Adrenal gland (tissue), 12 donors: ENCODE results near the gene SLC6A1. TPM values are rescaled to one million over a fixed set of nuclear protein-coding genes. Genes with fewer than 3 reads are reported as not detected.

Experiments
- DNase-seq, 7 donors: peaks; one replicate each; pipeline ENCODE4 v3.0.0-alpha.2; 2019 to 2020
- H3K27ac ChIP-seq, 5 donors: fragments of 200-600 bp; sonication (generic) in 4 of 5; 1 replicate in 3 of 5; 2 replicates in 2 of 5; pipeline versions ENCODE4 v1.5.1 to v1.8.0; 2016 to 2020; ENCODE audit warnings: mild to moderate bottlenecking in 1 of 5
- H3K27me3 ChIP-seq: fragments of 200-600 bp; 2 replicates; pipeline ENCODE4 v1.8.0; 2021
- H3K36me3 ChIP-seq, 2 donors: fragments of 200-600 bp; replicated peaks in 1 of 2; 1 replicate in 1 of 2; 2 replicates in 1 of 2; pipeline versions ENCODE4 v1.5.1 to v1.8.0; 2018 to 2022
- H3K4me1 ChIP-seq, 2 donors: fragments of 200-600 bp; replicated peaks in 1 of 2; 1 replicate in 1 of 2; 2 replicates in 1 of 2; pipeline versions ENCODE4 v1.5.1 to v1.8.0; 2018 to 2021
- H3K4me3 ChIP-seq, 4 donors: fragments of 200-600 bp; sonication (generic) in 3 of 4; one replicate each; pipeline ENCODE4 v1.5.1; 2016 to 2018
- H3K9me3 ChIP-seq, 3 donors: fragments of 200-600 bp; sonication (generic) in 1 of 3; replicated peaks in 1 of 3; 1 replicate in 2 of 3; 2 replicates in 1 of 3; pipeline versions ENCODE4 v1.5.1 to v1.8.0; 2016 to 2021
- POLR2A ChIP-seq, 2 donors: fragments of 450-650 bp; IDR thresholded peaks; one replicate each; pipeline ENCODE4 v1.6.1; 2017; ENCODE audit warnings: antibody characterized with exemption in 2 of 2, mild to moderate bottlenecking in 2 of 2, moderate library complexity in 1 of 2
- WGBS, 4 donors: extraction: QIAGEN DNeasy Blood & Tissue Kit in 2 of 4; methylation state at CpG; one replicate each; pipeline versions ENCODE4 v1.1.5 to v1.1.7; 2013 to 2017; 5-methylcytosine and 5-hydroxymethylcytosine counted together
- intact Hi-C, 2 donors: fragments of 100-400 bp; cut with DNase I; formaldehyde crosslinking; loops; one replicate each; pipeline versions ENCODE4 v1.14.1 to v1.15.0; 2022 to 2023
- polyA plus RNA-seq, 3 donors: library from polyadenylated mRNA; stranded (reverse); fragments of 200-250 nt in 2 of 3; fragments of 350-450 nt in 1 of 3; fragmentation: Illumina TruSeq in 1 of 3; extraction: RNeasy Lipid Tissue Mini Kit (QIAGEN cat#74804) in 1 of 3; gene quantifications; one replicate each; pipeline ENCODE4 v1.2.3, GENCODE V29; 2013 to 2014
- total RNA-seq, 9 donors: library from RNA; depleted of rRNA in 4 of 9; stranded (reverse); fragments of >200 nt in 4 of 9; fragments of 120-200 nt in 1 of 9; fragmentation: NEBNext Ultra II Directional in 1 of 9; extraction: Animal tissue kit (Norgen Biotek cat#: 25700) in 1 of 9; gene quantifications; one replicate each; pipeline versions ENCODE4 v1.1.0 to v1.2.4, GENCODE V29; 2013 to 2023
- TF ChIP-seq, protein P1 (sequence below), 6 experiments: fragments of 450-650 bp in 4 of 6; fragments of 200-600 bp in 2 of 6; sonication (generic) in 1 of 6; IDR thresholded peaks; 1 replicate in 5 of 6; 2 replicates in 1 of 6; pipeline versions ENCODE4 v1.5.1 to v1.8.0; 2016 to 2021; ENCODE audit warnings: antibody characterized with exemption in 6 of 6, mild to moderate bottlenecking in 2 of 6, moderate library complexity in 1 of 6
- donor health status: healthy with polysubstance abuse.
- donor health status: Bipolar disorder and iron deficiency.
- donor health status: DM: yes; HTN: yes; CAD: no.
- donor health status: DM: no; HTN: no; CAD: no.
- donor health status: DM: no; HTN: no; CAD: no.
- donor health status: DM: yes; HTN: yes; CAD: no.

SLC6A1 gene
- total and polyA plus RNA-seq, 12 donors, result 0.06 to 1.8 (median 0.47) TPM

DNA sequence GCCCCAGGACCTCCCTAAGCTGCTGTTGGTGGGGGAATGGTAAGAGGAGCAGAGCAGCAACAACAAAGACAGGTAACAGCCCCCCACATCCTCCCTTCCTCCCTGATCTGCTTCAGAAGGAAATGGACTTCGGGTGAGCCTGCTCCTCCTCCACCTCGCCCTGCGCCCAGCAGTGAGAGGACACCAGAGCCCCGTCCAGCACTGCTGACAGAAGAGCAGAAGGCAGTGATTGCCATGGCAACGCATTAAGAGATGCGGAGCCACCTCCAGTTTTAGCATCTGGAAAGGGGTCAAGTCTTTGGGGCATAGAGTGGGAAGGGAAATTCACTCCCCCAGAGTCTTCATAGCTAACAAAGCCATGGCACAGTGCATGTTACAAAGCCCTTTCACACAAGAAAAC is 84.2 kb downstream of the SLC6A1 start:
- no peaks in the 10 kb centered on the region for H3K4me1 ChIP-seq
- H3K27me3 ChIP-seq, result no peaks in the 10 kb centered on the region
- H3K27ac ChIP-seq, result no peak overlapping the region
- DNase-seq, result no peak
- TF ChIP-seq, protein P1, sequence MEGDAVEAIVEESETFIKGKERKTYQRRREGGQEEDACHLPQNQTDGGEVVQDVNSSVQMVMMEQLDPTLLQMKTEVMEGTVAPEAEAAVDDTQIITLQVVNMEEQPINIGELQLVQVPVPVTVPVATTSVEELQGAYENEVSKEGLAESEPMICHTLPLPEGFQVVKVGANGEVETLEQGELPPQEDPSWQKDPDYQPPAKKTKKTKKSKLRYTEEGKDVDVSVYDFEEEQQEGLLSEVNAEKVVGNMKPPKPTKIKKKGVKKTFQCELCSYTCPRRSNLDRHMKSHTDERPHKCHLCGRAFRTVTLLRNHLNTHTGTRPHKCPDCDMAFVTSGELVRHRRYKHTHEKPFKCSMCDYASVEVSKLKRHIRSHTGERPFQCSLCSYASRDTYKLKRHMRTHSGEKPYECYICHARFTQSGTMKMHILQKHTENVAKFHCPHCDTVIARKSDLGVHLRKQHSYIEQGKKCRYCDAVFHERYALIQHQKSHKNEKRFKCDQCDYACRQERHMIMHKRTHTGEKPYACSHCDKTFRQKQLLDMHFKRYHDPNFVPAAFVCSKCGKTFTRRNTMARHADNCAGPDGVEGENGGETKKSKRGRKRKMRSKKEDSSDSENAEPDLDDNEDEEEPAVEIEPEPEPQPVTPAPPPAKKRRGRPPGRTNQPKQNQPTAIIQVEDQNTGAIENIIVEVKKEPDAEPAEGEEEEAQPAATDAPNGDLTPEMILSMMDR (IDR thresholded peaks at IDR 0.05), result no peak
- no peak for TF ChIP-seq POLR2A (IDR thresholded peaks at IDR 0.05)
- no peaks in the 10 kb centered on the region for H3K9me3 ChIP-seq
- no peak overlapping the region for H3K4me3 ChIP-seq
- no peaks in the 10 kb centered on the region for H3K36me3 ChIP-seq
- intact Hi-C loops, result no loop called here
- 47 to 64% (median 62%) methylated on average over 2 to 6 of the region's 6 CpGs for WGBS, 4 donors

DNA sequence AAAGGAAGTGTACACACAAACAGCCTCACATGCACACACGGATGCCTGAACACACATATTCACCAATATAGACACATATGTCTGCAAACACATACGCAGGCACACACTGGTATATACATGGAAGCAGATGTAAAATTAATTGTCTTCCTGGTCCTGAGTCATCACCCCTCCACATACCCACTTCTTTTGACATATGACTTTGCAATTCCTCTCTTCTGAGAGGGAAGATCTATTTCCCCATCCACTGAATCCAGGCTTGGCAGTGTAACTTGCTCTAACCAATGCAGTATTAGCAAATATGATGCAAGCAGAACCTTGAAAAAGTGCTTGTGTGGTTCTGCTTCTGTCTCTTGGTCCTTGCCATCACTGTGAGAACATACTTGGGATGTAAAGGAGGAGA is 84.9 kb downstream of the SLC6A1 start:
- Histone ChIP-seq H3K4me3 (no peak overlapping the region), H3K27ac (no peak overlapping the region), H3K4me1 (no peaks in the 10 kb centered on the region), H3K27me3 (no peaks in the 10 kb centered on the region), H3K9me3 (no peaks in the 10 kb centered on the region), H3K36me3 (no peaks in the 10 kb centered on the region)
- 78 to 86% (median 83%) methylated on average over 2 of the region's 2 CpGs for WGBS, 4 donors
- TF ChIP-seq POLR2A (IDR thresholded peaks at IDR 0.05), result no peak
- TF ChIP-seq, protein P1 (IDR thresholded peaks at IDR 0.05), result no peak
- DNase-seq, result peak in 2 of 7 donors; percentile 15 to 31
- intact Hi-C loops, result no loop called here

DNA sequence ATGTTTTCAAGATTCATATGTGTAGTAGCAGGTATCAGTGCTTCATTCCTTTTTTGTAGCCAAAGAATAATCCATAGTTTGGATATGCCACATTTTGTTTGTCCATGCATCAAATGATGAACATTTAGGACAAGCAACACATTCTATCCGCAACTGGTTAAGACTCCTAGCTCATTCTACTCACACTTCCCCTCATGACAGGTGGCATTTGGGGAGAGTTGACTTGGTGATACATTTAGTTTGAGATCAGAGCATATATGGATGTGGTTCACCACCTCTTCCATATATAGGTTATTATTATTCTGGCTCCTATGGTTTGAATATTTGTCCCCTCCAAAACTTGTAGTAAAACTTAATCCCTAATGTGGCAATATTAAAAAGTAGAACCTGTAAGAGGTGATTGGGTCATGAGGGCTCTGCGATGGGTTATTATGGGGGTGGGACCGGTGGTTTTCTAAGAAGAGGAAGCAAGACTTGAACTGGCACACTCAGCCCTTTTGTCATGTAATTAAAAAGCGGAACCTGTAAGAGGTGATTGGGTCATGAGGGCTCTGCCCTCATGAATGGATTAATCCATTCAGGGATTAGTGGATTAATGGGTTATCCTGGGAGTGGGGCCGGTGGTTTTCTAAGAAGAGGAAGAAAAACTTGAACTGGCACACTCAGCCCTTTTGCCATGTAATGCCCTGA is 86.4 kb downstream of the SLC6A1 start:
- H3K9me3 ChIP-seq, result no peaks in the 10 kb centered on the region
- peak in 3 of 7 donors; percentile 12 to 48 (median 20) for DNase-seq
- H3K4me3 ChIP-seq, result no peak overlapping the region
- H3K36me3 ChIP-seq, result no peaks in the 10 kb centered on the region
- H3K27ac ChIP-seq, result no peak overlapping the region
- WGBS, 4 donors, result 71 to 82% (median 75%) methylated on average over 5 of the region's 5 CpGs
- no peaks in the 10 kb centered on the region for H3K4me1 ChIP-seq
- intact Hi-C loops, result no loop called here
- no peaks in the 10 kb centered on the region for H3K27me3 ChIP-seq
- TF ChIP-seq, protein P1 (IDR thresholded peaks at IDR 0.05), result no peak
- no peak for TF ChIP-seq POLR2A (IDR thresholded peaks at IDR 0.05)

DNA sequence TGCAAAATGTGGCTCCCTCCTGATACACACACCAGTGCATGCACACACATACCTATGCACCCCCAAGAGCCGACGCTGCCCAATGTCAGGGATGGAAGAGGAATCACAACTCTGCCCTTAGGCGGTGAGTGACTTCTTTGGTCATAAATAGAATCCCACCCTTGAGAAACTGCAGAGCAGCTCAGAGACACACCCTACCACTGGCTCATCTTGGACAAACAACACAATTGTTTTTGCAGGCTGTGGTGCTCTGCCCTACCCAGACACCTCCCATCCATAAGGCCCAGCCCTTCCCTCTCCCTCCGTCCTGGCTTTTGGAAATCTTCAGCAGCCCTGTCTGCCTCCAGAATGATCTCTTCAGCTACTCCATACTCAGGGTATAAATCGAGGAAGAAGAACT is 87.9 kb downstream of the SLC6A1 start:
- Histone ChIP-seq H3K27me3 (no peaks in the 10 kb centered on the region), H3K27ac (no peak overlapping the region), H3K36me3 (no peaks in the 10 kb centered on the region), H3K9me3 (no peaks in the 10 kb centered on the region), H3K4me1 (no peaks in the 10 kb centered on the region), H3K4me3 (no peak overlapping the region)
- intact Hi-C loops, result no loop called here
- WGBS, 4 donors, result 76 to 86% (median 79%) methylated on average over 5 of the region's 5 CpGs
- no peak for TF ChIP-seq POLR2A (IDR thresholded peaks at IDR 0.05)
- TF ChIP-seq, protein P1 (IDR thresholded peaks at IDR 0.05), result no peak
- no peak for DNase-seq
